Thyroid gland (tissue), 4 donors: Measurements from ENCODE around the gene IRAG1. TPM values are rescaled to one million over a fixed set of nuclear protein-coding genes. Genes with fewer than 3 reads are reported as not detected.

Experiments used
- DNase-seq, 2 donors: peaks; one replicate each; pipeline ENCODE4 v3.0.0-alpha.2; 2019
- H3K27ac ChIP-seq, 3 donors: fragments of 200-600 bp; sonication (generic); 1 replicate in 2 of 3; 2 replicates in 1 of 3; pipeline ENCODE4 v1.5.1; 2016 to 2019; ENCODE audit warnings: mild to moderate bottlenecking in 1 of 3, moderate library complexity in 1 of 3
- H3K27me3 ChIP-seq: fragments of 200-600 bp; sonication (generic); one replicate; pipeline ENCODE4 v1.5.1; 2019
- H3K36me3 ChIP-seq, 2 donors: fragments of 200-600 bp; sonication (generic); one replicate each; pipeline ENCODE4 v1.5.1; 2016 to 2019
- H3K4me1 ChIP-seq, 2 donors: fragments of 200-600 bp; sonication (generic); one replicate each; pipeline ENCODE4 v1.5.1; 2017 to 2019
- H3K4me3 ChIP-seq, 3 donors: fragments of 200-600 bp; sonication (generic); replicated peaks in 1 of 3; 1 replicate in 2 of 3; 2 replicates in 1 of 3; pipeline ENCODE4 v1.5.1; 2016; ENCODE audit warnings: mild to moderate bottlenecking in 1 of 3
- H3K9me3 ChIP-seq: fragments of 200-600 bp; sonication (generic); one replicate; pipeline ENCODE4 v1.5.1; 2017
- CTCF ChIP-seq, 6 experiments: fragments of 200-600 bp in 3 of 6; fragments of 450-650 bp in 3 of 6; sonication (generic) in 3 of 6; IDR thresholded peaks; one replicate each; pipeline ENCODE4 v1.5.1; 2016 to 2019; ENCODE audit warnings: antibody characterized with exemption in 6 of 6, mild to moderate bottlenecking in 2 of 6, inconsistent platforms in 1 of 6, moderate library complexity in 1 of 6
- POLR2A ChIP-seq, 2 donors: fragments of 450-650 bp; IDR thresholded peaks; one replicate each; pipeline ENCODE4 v1.6.1; 2017; ENCODE audit warnings: antibody characterized with exemption in 2 of 2, mild to moderate bottlenecking in 2 of 2, moderate library complexity in 1 of 2
- WGBS, 2 donors: methylation state at CpG; one replicate each; pipeline ENCODE4 v1.1.5; 2017; 5-methylcytosine and 5-hydroxymethylcytosine counted together
- intact Hi-C: fragments of 100-400 bp; cut with DNase I; formaldehyde crosslinking; loops from one replicate; pipeline ENCODE4 v1.15.1; 2023
- total RNA-seq, 4 donors: library from RNA; depleted of rRNA; stranded (reverse); fragments of >200 nt; gene quantifications; one replicate each; pipeline ENCODE4 v1.2.3, GENCODE V29; 2016

Gene IRAG1
- total RNA-seq, 4 donors from 2014 or later = 3.2 to 14.4 (median 5.8) TPM

- peak overlapping the region in 2 of 3 donors; percentile 43 to 55 for H3K27ac ChIP-seq
- no peaks in the 10 kb centered on the region for H3K9me3 ChIP-seq
- no peaks in the 10 kb centered on the region for H3K36me3 ChIP-seq
- peaks cover 8 to 48% of the 10 kb centered on the region in 2 donors for H3K4me1 ChIP-seq
- H3K27me3 ChIP-seq = no peaks in the 10 kb centered on the region
- DNase-seq = no peak
- intact Hi-C loops = no loop called here
- H3K4me3 ChIP-seq = no peak overlapping the region
- WGBS, 2 donors = 63 to 81% methylated on average over 2 of the region's 2 CpGs
- TF ChIP-seq CTCF (IDR thresholded peaks at IDR 0.05) = no peak
- TF ChIP-seq POLR2A (IDR thresholded peaks at IDR 0.05) = no peak
Observed at GRCh38 chr11:10667521-10667885, 26.1 kb downstream of the IRAG1 start.

DNA sequence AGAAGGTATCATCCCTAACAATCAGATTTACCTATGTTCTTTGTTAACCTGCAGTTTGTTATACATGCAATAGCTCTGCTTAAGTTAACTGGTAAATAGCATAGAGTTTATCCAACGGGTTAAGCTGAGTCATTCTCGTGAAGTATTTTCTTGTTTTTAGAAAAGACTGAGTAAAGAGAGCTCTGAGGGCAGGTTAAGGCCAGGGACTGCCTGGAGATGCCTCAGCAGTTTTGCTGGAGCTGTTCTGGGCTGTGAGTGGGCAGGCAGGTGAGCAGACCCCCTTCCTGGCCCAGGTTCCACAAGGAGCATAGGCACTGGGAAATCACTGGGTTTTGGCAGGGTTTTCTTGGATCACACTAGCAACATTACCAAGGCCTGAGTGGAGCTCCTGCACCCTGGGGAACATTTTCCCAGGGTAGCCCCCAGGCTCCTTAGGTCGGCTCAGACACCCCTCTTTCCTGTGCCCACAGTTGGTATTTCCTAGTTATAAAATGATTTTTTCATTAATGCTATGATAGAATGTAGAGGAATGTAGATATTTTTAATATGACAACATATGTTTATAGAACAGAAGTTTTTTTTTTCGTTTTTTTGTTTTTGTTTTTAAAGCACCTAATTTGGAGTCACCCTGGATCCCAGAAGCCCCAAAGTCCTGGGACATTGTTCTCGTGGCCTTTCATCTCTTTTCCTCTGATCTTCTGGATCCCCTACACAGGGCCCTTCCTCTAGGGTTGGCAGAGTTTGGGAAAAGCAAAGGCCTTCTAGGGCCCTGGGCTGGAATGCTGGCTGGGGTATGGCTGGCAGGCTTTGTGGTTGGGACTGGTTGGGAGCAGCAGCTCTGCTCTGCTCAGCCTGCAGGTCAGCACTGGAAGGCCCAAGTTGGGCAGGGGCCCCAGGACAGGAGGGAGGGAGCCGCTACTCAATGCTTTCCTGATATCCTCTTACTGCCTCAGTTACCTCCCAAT is 26.7 kb downstream of the IRAG1 start:
- 53 to 60% methylated on average over 6 of the region's 6 CpGs for WGBS, 2 donors
- Histone ChIP-seq H3K9me3 (no peaks in the 10 kb centered on the region), H3K4me1 (peaks cover 8 to 48% of the 10 kb centered on the region in 2 donors), H3K27ac (peak overlapping the region in 2 of 3 donors; percentile 43 to 55), H3K36me3 (no peaks in the 10 kb centered on the region), H3K4me3 (no peak overlapping the region), H3K27me3 (no peaks in the 10 kb centered on the region)
- intact Hi-C loops = no loop called here
- no peak for TF ChIP-seq POLR2A (IDR thresholded peaks at IDR 0.05)
- TF ChIP-seq CTCF (IDR thresholded peaks at IDR 0.05) = no peak
- DNase-seq = peak; percentile 54 to 66

- H3K9me3 ChIP-seq = no peaks in the 10 kb centered on the region
- peaks cover 7 to 52% of the 10 kb centered on the region in 2 donors for H3K4me1 ChIP-seq
- no peaks in the 10 kb centered on the region for H3K36me3 ChIP-seq
- WGBS, 2 donors = 86 to 100% methylated on average over 1 of the region's 1 CpG
- H3K27me3 ChIP-seq = no peaks in the 10 kb centered on the region
- TF ChIP-seq POLR2A (IDR thresholded peaks at IDR 0.05) = no peak
- TF ChIP-seq CTCF (IDR thresholded peaks at IDR 0.05) = no peak
- no peak overlapping the region for H3K4me3 ChIP-seq
- intact Hi-C loops = no loop called here
- no peak overlapping the region for H3K27ac ChIP-seq
- no peak for DNase-seq
Observed at GRCh38 chr11:10664496-10664895, 29.1 kb downstream of the IRAG1 start.

DNA sequence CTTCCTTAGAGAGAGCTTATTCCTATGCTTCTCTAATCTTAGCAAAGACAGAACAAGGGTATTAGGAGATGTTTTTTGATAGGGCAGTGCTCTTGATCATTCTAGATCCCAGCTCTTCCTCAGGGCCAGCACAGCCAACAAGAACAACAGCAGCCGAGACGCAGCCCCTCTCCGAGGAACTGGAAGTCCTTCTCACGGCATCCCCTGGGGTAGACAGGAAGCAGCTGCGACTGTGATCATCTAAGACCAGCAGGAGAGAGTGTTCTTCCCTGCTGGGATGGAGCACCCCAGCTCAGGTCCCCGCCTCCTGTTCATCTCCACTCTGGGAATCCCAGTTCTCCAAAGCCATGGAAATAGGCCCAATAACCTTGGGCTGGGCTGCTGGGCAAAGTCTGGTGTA is 29.6 kb downstream of the IRAG1 start:
- Histone ChIP-seq H3K27ac (no peak overlapping the region), H3K9me3 (no peaks in the 10 kb centered on the region), H3K4me3 (no peak overlapping the region), H3K36me3 (no peaks in the 10 kb centered on the region), H3K27me3 (no peaks in the 10 kb centered on the region), H3K4me1 (peaks cover 8 to 52% of the 10 kb centered on the region in 2 donors)
- TF ChIP-seq CTCF (IDR thresholded peaks at IDR 0.05) (no peak), POLR2A (IDR thresholded peaks at IDR 0.05) (no peak)
- whole genome bisulfite sequencing, 2 donors = 78 to 83% methylated on average over 6 of the region's 6 CpGs
- intact Hi-C loops = no loop called here
- DNase-seq = no peak

DNA sequence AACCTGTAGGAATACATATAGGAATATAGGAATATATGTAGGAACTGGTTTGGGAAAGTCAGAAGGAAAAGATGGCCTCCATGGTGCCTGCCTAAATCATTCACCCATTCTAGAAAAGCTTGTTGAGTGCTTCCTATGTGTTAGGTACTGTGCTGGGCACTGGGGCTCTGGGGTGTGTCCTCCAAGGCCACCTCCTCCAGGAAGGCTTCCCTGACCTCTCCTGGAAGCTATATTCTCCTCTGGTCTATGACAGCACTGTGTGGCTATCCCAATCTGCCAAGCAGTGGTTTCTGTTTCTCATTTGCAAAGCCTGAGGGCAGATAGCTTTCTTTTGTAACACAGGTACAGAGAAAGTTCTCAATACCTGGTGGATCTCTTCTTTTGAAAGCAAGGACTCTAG is 30.2 kb downstream of the IRAG1 start:
- H3K27me3 ChIP-seq = no peaks in the 10 kb centered on the region
- no peaks in the 10 kb centered on the region for H3K9me3 ChIP-seq
- no peak overlapping the region for H3K4me3 ChIP-seq
- no peak for DNase-seq
- H3K4me1 ChIP-seq = peaks cover 11 to 55% of the 10 kb centered on the region in 2 donors
- no peaks in the 10 kb centered on the region for H3K36me3 ChIP-seq
- TF ChIP-seq CTCF (IDR thresholded peaks at IDR 0.05) (no peak), POLR2A (IDR thresholded peaks at IDR 0.05) (no peak)
- intact Hi-C loops = no loop called here
- H3K27ac ChIP-seq = no peak overlapping the region
